ENCODE results near the gene AP5M1. TPM values are rescaled to one million over a fixed set of nuclear protein-coding genes. Genes with fewer than 3 reads are reported as not detected.
A peak's percentile ranks its signal among the peaks of the same experiment; 100 is the strongest.
"Not testable (repeated sequence)": the region's sequence is repeated elsewhere in the genome, so short reads cannot be mapped to it uniquely, and the experiment has no call there.

The AP5M1 gene
- 36.9 TPM for total RNA-seq
- long read RNA-seq, full-length matches to known transcripts = 19 of 27 reads
- long read RNA-seq, partial matches to known transcripts = 3 of 27 reads
- long read RNA-seq, other reads (novel, unspliced or antisense) = 5 of 27 reads

DNA sequence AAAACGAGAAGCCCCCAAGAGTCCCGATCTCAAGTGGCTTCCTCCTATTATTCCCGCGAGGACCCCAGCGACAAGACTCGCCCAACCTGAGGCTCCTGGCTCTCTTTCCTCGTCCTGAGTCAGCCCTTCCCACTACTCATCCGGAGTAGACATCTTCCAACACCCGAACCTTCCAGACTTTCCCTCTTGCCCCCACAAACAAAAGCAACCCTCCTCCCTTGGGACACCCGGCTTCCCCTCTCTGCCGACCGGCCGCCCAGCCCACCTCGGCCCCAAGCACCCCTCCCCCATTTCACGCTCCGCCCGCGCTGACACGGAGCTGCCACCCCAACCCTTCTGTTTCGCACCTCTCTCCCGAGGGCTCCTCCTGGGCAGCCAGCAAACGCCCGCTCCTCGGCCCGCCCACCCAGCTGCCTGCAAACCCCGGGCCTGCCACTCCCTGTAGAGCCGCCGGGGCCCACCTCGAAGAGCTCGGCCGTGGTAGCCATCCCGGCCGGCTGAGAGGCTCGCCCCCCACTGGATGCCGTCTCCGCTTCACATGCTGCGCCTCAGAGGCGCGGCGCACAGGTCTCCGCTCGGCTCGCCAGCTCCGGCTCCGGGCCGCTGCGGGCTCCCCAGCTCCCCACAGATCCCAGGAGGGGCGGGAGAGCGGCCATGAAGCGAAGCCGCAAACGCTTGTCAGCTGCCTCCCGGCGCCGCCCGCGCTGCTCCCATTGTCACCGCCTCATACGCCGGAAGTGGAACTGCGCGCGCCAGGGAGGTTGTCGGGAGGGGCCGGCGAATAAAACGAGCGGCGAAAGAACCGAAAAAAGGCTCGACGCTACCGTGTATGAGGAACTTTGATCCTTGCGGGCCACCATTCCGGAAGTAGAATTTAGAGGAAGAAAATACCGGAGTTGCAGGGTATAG, at the start of gene AP5M1, which contains the start of gene EXOC5:
TSS of gene AP5M1 (plus strand) at position 811 of the 909 bp plus-strand sequence. CDS start 344 bp downstream, outside the sequence.
TSS of gene EXOC5 (minus strand) at position 745 of the 909 bp plus-strand sequence. CDS start at position 488, 257 bp downstream.
- ATAC-seq (peak; percentile 96), DNase-seq (peak; percentile 95)
- Histone ChIP-seq H3K27ac (peak within 1 kb of the TSS; percentile 95), H3K4me3 (peak within 1 kb of the TSS; percentile 77), H3K27me3 (ENCODE audit: low read depth) (no peaks in the 10 kb centered on the region), H3K36me3 (peaks cover 3% of the 10 kb centered on the region), H3K9me3 (no peaks in the 10 kb centered on the region), H3K4me1 (peaks cover 54% of the 10 kb centered on the region)
- intact Hi-C loops (cut with DNase I) = no loop called here
- TF ChIP-seq, protein P1, sequence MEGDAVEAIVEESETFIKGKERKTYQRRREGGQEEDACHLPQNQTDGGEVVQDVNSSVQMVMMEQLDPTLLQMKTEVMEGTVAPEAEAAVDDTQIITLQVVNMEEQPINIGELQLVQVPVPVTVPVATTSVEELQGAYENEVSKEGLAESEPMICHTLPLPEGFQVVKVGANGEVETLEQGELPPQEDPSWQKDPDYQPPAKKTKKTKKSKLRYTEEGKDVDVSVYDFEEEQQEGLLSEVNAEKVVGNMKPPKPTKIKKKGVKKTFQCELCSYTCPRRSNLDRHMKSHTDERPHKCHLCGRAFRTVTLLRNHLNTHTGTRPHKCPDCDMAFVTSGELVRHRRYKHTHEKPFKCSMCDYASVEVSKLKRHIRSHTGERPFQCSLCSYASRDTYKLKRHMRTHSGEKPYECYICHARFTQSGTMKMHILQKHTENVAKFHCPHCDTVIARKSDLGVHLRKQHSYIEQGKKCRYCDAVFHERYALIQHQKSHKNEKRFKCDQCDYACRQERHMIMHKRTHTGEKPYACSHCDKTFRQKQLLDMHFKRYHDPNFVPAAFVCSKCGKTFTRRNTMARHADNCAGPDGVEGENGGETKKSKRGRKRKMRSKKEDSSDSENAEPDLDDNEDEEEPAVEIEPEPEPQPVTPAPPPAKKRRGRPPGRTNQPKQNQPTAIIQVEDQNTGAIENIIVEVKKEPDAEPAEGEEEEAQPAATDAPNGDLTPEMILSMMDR (IDR thresholded peaks at IDR 0.05) = no peak

- no peaks in the 10 kb centered on the region for H3K9me3 ChIP-seq
- H3K27me3 ChIP-seq (ENCODE audit: low read depth) = no peaks in the 10 kb centered on the region
- no peaks in the 10 kb centered on the region for H3K4me1 ChIP-seq
- ATAC-seq (no peak), DNase-seq (no peak)
- H3K4me3 ChIP-seq = no peak overlapping the region
- TF ChIP-seq, protein P1 (IDR thresholded peaks at IDR 0.05) = no peak
- no peak overlapping the region for H3K27ac ChIP-seq
- H3K36me3 ChIP-seq = peaks cover 58% of the 10 kb centered on the region
- intact Hi-C loops (cut with DNase I) = no loop called here
These were observed 46.8 kb upstream of the AP5M1 start for GRCh38 chr14:57221931-57222330.

DNA sequence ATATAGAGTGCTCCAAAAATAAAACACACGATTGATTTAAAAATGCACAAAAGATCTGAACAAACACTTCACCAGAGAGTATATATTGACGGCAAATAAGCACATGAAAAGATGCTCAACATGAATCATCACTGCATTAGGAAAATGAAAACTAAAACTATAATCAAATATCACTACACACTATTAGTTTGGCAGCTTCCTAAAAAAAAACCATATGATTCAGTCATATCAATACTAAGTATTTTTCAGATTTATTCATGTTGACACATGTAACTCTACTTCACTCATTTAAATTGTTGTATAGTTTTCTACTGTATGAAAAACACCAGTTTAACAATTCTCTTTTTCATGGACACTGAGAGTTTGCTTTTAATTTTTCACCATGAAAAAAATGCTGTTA, 41.7 kb upstream of the AP5M1 start:
- Histone ChIP-seq H3K27ac (no peak overlapping the region), H3K4me3 (no peak overlapping the region), H3K27me3 (ENCODE audit: low read depth) (no peaks in the 10 kb centered on the region), H3K4me1 (no peaks in the 10 kb centered on the region), H3K9me3 (no peaks in the 10 kb centered on the region), H3K36me3 (peaks cover 60% of the 10 kb centered on the region)
- intact Hi-C loops (cut with DNase I) = no loop called here
- DNase-seq (no peak), ATAC-seq (no peak)
- TF ChIP-seq, protein P1 (IDR thresholded peaks at IDR 0.05) = no peak

DNA sequence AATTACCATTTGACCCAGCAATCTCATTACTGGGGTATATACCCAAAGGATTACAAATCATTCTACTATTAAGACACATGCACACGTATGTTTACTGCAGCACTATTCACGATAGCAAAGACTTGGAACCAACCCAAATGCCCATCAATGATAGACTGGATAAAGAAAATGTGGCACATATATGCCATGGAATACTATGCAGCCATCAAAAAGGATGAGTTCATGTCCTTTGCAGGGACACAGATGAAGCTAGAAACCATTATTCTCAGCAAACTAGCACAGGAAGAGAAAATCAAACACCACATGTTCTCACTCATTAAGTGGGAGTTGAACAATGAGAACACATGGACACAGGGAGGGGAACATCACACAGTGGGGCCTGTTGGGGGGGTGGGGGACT, 40.5 kb upstream of the AP5M1 start:
- H3K27me3 ChIP-seq (ENCODE audit: low read depth); H3K4me1 ChIP-seq; H3K4me3 ChIP-seq; H3K27ac ChIP-seq; DNase-seq; H3K9me3 ChIP-seq; intact Hi-C loops (cut with DNase I); ATAC-seq: not testable (repeated sequence)
- H3K36me3 ChIP-seq = peaks cover 67% of the 10 kb centered on the region

GRCh38 chr14:57232006-57232405, 36.8 kb upstream of the AP5M1 start:
- peaks cover 84% of the 10 kb centered on the region for H3K36me3 ChIP-seq
- H3K27ac ChIP-seq = no peak overlapping the region
- no peaks in the 10 kb centered on the region for H3K27me3 ChIP-seq (ENCODE audit: low read depth)
- ATAC-seq = no peak
- H3K9me3 ChIP-seq = no peaks in the 10 kb centered on the region
- intact Hi-C loops (cut with DNase I) = no loop called here
- no peak for DNase-seq
- TF ChIP-seq, protein P1 (IDR thresholded peaks at IDR 0.05) = no peak
- H3K4me1 ChIP-seq = no peaks in the 10 kb centered on the region
- H3K4me3 ChIP-seq = no peak overlapping the region

GRCh38 chr14:57240115-57240514, 28.7 kb upstream of the AP5M1 start:
- H3K9me3 ChIP-seq; H3K4me1 ChIP-seq; intact Hi-C loops (cut with DNase I); H3K27ac ChIP-seq; ATAC-seq; H3K4me3 ChIP-seq; DNase-seq; H3K27me3 ChIP-seq (ENCODE audit: low read depth): not testable (repeated sequence)
- H3K36me3 ChIP-seq = peaks cover 41% of the 10 kb centered on the region
